H1 (cell line): ENCODE measurements around the gene TMEM41A. TPM values are rescaled to one million over a fixed set of nuclear protein-coding genes. Genes with fewer than 3 reads are reported as not detected.

Experiments used
- CTCF ChIA-PET: fragments of 300-600 bp; sonication (Branson Sonifier 250); formaldehyde crosslinking; loops from one replicate; lab custom pipeline; 2021; ENCODE audit not compliant: partially characterized antibody; lab: Charles Lee
- POLR2A ChIA-PET: fragments of 300-600 bp; sonication (Branson Sonifier 250); formaldehyde crosslinking; loops from one replicate; lab custom pipeline; 2021; ENCODE audit warnings: inconsistent platforms; ENCODE audit not compliant: partially characterized antibody; lab: Charles Lee
- DNase-seq, 2 experiments: peaks; one replicate each; pipeline versions ENCODE4 v3.0.0 to v3.0.0-alpha.2; 2010 to 2022; ENCODE audit warnings: low spot score in 2 of 2, low read depth in 1 of 2, mixed read lengths in 1 of 2
- FAIRE-seq: peaks from 2 replicates; lab custom pipeline; 2011; peaks lifted over from hg19 to GRCh38; lab: Jason Lieb, UNC
- H2AFZ ChIP-seq: 2 replicates; pipeline ENCODE4 v1.8.1; 2012; ENCODE audit warnings: low read length, inconsistent platforms
- H2AK5ac ChIP-seq: 2 replicates; pipeline ENCODE4 v1.6.1; 2013; ENCODE audit warnings: low read depth, low read length
- H2BK120ac ChIP-seq: replicated peaks from 2 replicates; pipeline ENCODE3; 2013; ENCODE audit warnings: low read depth, low read length, inconsistent platforms
- H2BK12ac ChIP-seq: 2 replicates; pipeline ENCODE4 v1.6.1; 2013; ENCODE audit warnings: low read depth, low read length
- H2BK15ac ChIP-seq: 2 replicates; pipeline ENCODE4 v1.6.1; 2013; ENCODE audit warnings: low read length
- H2BK20ac ChIP-seq: 2 replicates; pipeline ENCODE4 v1.6.1; 2013; ENCODE audit warnings: low read length
- H2BK5ac ChIP-seq: 2 replicates; pipeline ENCODE4 v1.6.1; 2013; ENCODE audit warnings: low read depth, low read length
- H3K14ac ChIP-seq: 2 replicates; pipeline ENCODE4 v1.6.1; 2013; ENCODE audit warnings: inconsistent platforms; ENCODE audit not compliant: insufficient read length
- H3K18ac ChIP-seq: 2 replicates; pipeline ENCODE4 v1.6.1; 2013; ENCODE audit warnings: low read length; ENCODE audit errors: extremely low read depth
- H3K23ac ChIP-seq: 2 replicates; pipeline ENCODE4 v1.6.1; 2013; ENCODE audit warnings: inconsistent platforms; ENCODE audit not compliant: insufficient read length
- H3K23me2 ChIP-seq: 2 replicates; pipeline ENCODE4 v1.6.1; 2013; ENCODE audit warnings: low read depth, low read length
- H3K27ac ChIP-seq: 2 replicates; pipeline ENCODE4 v1.6.1; 2011; ENCODE audit warnings: low read depth, low read length, inconsistent platforms
- H3K27me3 ChIP-seq, 4 experiments: replicated peaks in 1 of 4; 1 replicate in 1 of 4; 2 replicates in 3 of 4; pipeline versions ENCODE4 v1.6.1 to v1.8.1; 2011 to 2013; ENCODE audit warnings: low read length in 3 of 4, mild to moderate bottlenecking in 3 of 4, inconsistent platforms in 2 of 4, mixed read lengths in 2 of 4, moderate library complexity in 1 of 4; ENCODE audit not compliant: control insufficient read depth in 3 of 4, insufficient read depth in 3 of 4; ENCODE audit errors: extremely low read depth in 1 of 4
- H3K36me3 ChIP-seq, 4 experiments: 2 replicates each; pipeline versions ENCODE4 v1.6.1 to v1.8.1; 2011 to 2013; ENCODE audit warnings: mild to moderate bottlenecking in 4 of 4, low read length in 3 of 4, moderate library complexity in 2 of 4, control low read depth in 1 of 4, inconsistent platforms in 1 of 4; ENCODE audit not compliant: insufficient read depth in 4 of 4, control insufficient read depth in 2 of 4
- H3K4ac ChIP-seq: replicated peaks from 2 replicates; pipeline ENCODE3; 2013; ENCODE audit warnings: low read length, low read depth, mixed read lengths, inconsistent platforms; ENCODE audit not compliant: insufficient read length
- H3K4me1 ChIP-seq, 4 experiments: replicated peaks in 1 of 4; 1 replicate in 1 of 4; 2 replicates in 3 of 4; pipeline versions ENCODE4 v1.6.1 to v1.8.1; 2011 to 2013; ENCODE audit warnings: low read length in 3 of 4, inconsistent platforms in 2 of 4, mixed read lengths in 1 of 4; ENCODE audit not compliant: insufficient read depth in 4 of 4, control insufficient read depth in 3 of 4
- H3K4me2 ChIP-seq, 2 experiments: 2 replicates each; pipeline versions ENCODE4 v1.6.1 to v1.8.1; 2011 to 2013; ENCODE audit warnings: low read depth in 2 of 2, low read length in 2 of 2, control low read depth in 1 of 2, inconsistent platforms in 1 of 2, mild to moderate bottlenecking in 1 of 2; ENCODE audit not compliant: insufficient read depth in 1 of 2
- H3K4me3 ChIP-seq, 4 experiments: fragments of 200-600, 300-600 bp in 1 of 4; sonication (generic), shearing (Covaris generic), sonication (Bioruptor Twin) in 1 of 4; 2 replicates each; pipeline versions ENCODE4 v1.5.1 to v1.8.1; 2011 to 2016; ENCODE audit warnings: low read length in 4 of 4, low read depth in 3 of 4, control low read depth in 2 of 4, inconsistent platforms in 2 of 4, mild to moderate bottlenecking in 2 of 4, mixed read lengths in 1 of 4, moderate library complexity in 1 of 4; ENCODE audit not compliant: insufficient read depth in 2 of 4; ENCODE audit errors: extremely low read depth in 1 of 4
- H3K56ac ChIP-seq: replicated peaks from 2 replicates; pipeline ENCODE3; 2013; ENCODE audit warnings: low read depth, mild to moderate bottlenecking, mixed read lengths, low read length, inconsistent platforms; ENCODE audit not compliant: insufficient read length
- H3K79me1 ChIP-seq: 2 replicates; pipeline ENCODE4 v1.6.1; 2013; ENCODE audit warnings: low read depth, low read length, control low read depth
- H3K79me2 ChIP-seq, 2 experiments: 2 replicates each; pipeline versions ENCODE4 v1.6.1 to v1.8.1; 2012 to 2013; ENCODE audit warnings: low read length in 2 of 2, mild to moderate bottlenecking in 2 of 2, inconsistent platforms in 1 of 2; ENCODE audit not compliant: insufficient read depth in 2 of 2, control insufficient read depth in 1 of 2
- H3K9ac ChIP-seq, 4 experiments: replicated peaks in 1 of 4; 1 replicate in 1 of 4; 2 replicates in 3 of 4; pipeline versions ENCODE4 v1.6.1 to v1.8.1; 2011 to 2013; ENCODE audit warnings: low read depth in 3 of 4, low read length in 3 of 4, control low read depth in 2 of 4, mild to moderate bottlenecking in 2 of 4, moderate library complexity in 2 of 4, inconsistent platforms in 1 of 4; ENCODE audit errors: extremely low read depth in 1 of 4
- H3K9me3 ChIP-seq, 2 experiments: 2 replicates each; pipeline versions ENCODE4 v1.6.1 to v1.8.1; 2012 to 2013; ENCODE audit warnings: mild to moderate bottlenecking in 2 of 2, moderate library complexity in 2 of 2, control low read depth in 1 of 2, inconsistent platforms in 1 of 2, low read depth in 1 of 2, low read length in 1 of 2, mixed read lengths in 1 of 2; ENCODE audit not compliant: insufficient read depth in 2 of 2
- H4K20me1 ChIP-seq, 2 experiments: replicated peaks in 1 of 2; 2 replicates each; pipeline versions ENCODE3 to v1.8.1; 2011 to 2013; ENCODE audit warnings: inconsistent platforms in 2 of 2, low read length in 2 of 2, mild to moderate bottlenecking in 1 of 2; ENCODE audit not compliant: insufficient read depth in 2 of 2, control insufficient read depth in 1 of 2
- H4K5ac ChIP-seq: 2 replicates; pipeline ENCODE4 v1.6.1; 2013; ENCODE audit warnings: low read length, low read depth, mixed read lengths, inconsistent platforms; ENCODE audit not compliant: insufficient read length
- H4K8ac ChIP-seq: 2 replicates; pipeline ENCODE4 v1.8.0; 2013; ENCODE audit warnings: mild to moderate bottlenecking, moderate library complexity, low read length, inconsistent platforms; ENCODE audit not compliant: insufficient read depth; ENCODE audit errors: extremely low read depth
- H4K91ac ChIP-seq: replicated peaks from 2 replicates; pipeline ENCODE3; 2013; ENCODE audit warnings: low read length, mixed read lengths, inconsistent platforms; ENCODE audit not compliant: insufficient read length
- CHD1 ChIP-seq: IDR thresholded peaks from 2 replicates; pipeline ENCODE4 v1.6.1; 2012; ENCODE audit warnings: low read depth, low read length, improper control_type of control experiment
- KDM1A ChIP-seq: fragments of 200-600, 300-600 bp; sonication (generic); IDR thresholded peaks from 2 replicates; pipeline ENCODE4 v1.7.1; 2016; ENCODE audit warnings: mild to moderate bottlenecking, low read length, borderline replicate concordance
- MAFK ChIP-seq: IDR thresholded peaks from 2 replicates; pipeline ENCODE4 v1.6.1; 2012; ENCODE audit warnings: low read depth, mild to moderate bottlenecking, improper control_type of control experiment, low read length
- MAX ChIP-seq: IDR thresholded peaks from 2 replicates; pipeline ENCODE4 v1.6.1; 2012; ENCODE audit warnings: inconsistent platforms
- POLR2A ChIP-seq, 2 experiments: IDR thresholded peaks; 1 replicate in 1 of 2; 2 replicates in 1 of 2; pipeline ENCODE4 v1.6.1; 2011; ENCODE audit warnings: low read depth in 2 of 2, low read length in 2 of 2, mild to moderate bottlenecking in 2 of 2; ENCODE audit errors: control extremely low read depth in 1 of 2
- SIN3A ChIP-seq, 2 experiments: IDR thresholded peaks in 1 of 2; conservative IDR thresholded peaks in 1 of 2; 2 replicates each; pipeline ENCODE4 v1.6.1; 2011 to 2012; ENCODE audit warnings: low read length in 2 of 2, improper control_type of control experiment in 1 of 2, low read depth in 1 of 2, mild to moderate bottlenecking in 1 of 2
- SRF ChIP-seq: IDR thresholded peaks from 2 replicates; pipeline ENCODE4 v1.6.1; 2011; ENCODE audit warnings: mild to moderate bottlenecking, low read depth, low read length, moderate library complexity
- TAF1 ChIP-seq: IDR thresholded peaks from 2 replicates; pipeline ENCODE4 v1.6.1; 2011; ENCODE audit warnings: mild to moderate bottlenecking, low read depth, low read length
- WGBS, 2 experiments: shearing (Covaris generic) in 1 of 2; methylation state at CpG; one replicate each; pipeline versions ENCODE4 v1.1.6 to v1.1.7; 2013 to 2015; ENCODE audit warnings: low lambda C conversion rate in 2 of 2, mixed read lengths in 2 of 2, inconsistent platforms in 1 of 2, low coverage in 1 of 2, missing lambda C conversion rate in 1 of 2; ENCODE audit not compliant: insufficient replicate concordance in 2 of 2, insufficient coverage in 1 of 2, insufficient read length in 1 of 2; ENCODE audit errors: extremely low coverage in 1 of 2, missing lambda C conversion rate in 1 of 2; 5-methylcytosine and 5-hydroxymethylcytosine counted together
- polyA plus RNA-seq, 7 experiments: library from polyadenylated mRNA; depleted of rRNA in 3 of 7; stranded (reverse) in 5 of 7; unstranded in 2 of 7; fragments of >200 nt in 5 of 7; fragments of 200-250 nt in 2 of 7; gene quantifications; 1 replicate in 5 of 7; 2 replicates in 1 of 7; 4 replicates in 1 of 7; pipeline versions ENCODE4 v1.2.1 to v1.2.3, GENCODE V29; 2011 to 2013; ENCODE audit warnings: missing spikeins in 2 of 7, mixed read lengths in 2 of 7
- total RNA-seq: library from RNA; stranded (reverse); fragmentation: NEBNext Ultra II Directional; extraction: Animal tissue kit (Norgen Biotek cat#: 25700); gene quantifications from 2 replicates; pipeline ENCODE4 v1.2.1, GENCODE V29; 2021

Gene TMEM41A
- total and polyA plus RNA-seq, 2 of the 8 experiments (the other 6 are each of a cell fraction or from before 2014, with no cell fraction given) = 14.1 to 17.5 TPM

GRCh38 chr3:185511711-185512110 is 12.9 kb upstream of the TMEM41A start:
- no peak overlapping the region for H3K4me2 ChIP-seq
- H3K23me2 ChIP-seq = no peaks in the 10 kb centered on the region; the same call in 1 of the 2 replicates
- no peak overlapping the region for H3K23ac ChIP-seq
- no peak overlapping the region for H3K18ac ChIP-seq
- no peaks in the 10 kb centered on the region for H4K20me1 ChIP-seq
- no peaks in the 10 kb centered on the region for H3K79me2 ChIP-seq
- H3K36me3 ChIP-seq = no peaks in the 10 kb centered on the region
- H3K27me3 ChIP-seq = no peaks in the 10 kb centered on the region
- DNase-seq (no peak), FAIRE-seq (no peak)
- H3K56ac ChIP-seq = no peak overlapping the region
- no peaks in the 10 kb centered on the region for H3K9me3 ChIP-seq
- H2BK20ac ChIP-seq = no peak overlapping the region
- no peak overlapping the region for H3K9ac ChIP-seq
- no peak overlapping the region for H2BK15ac ChIP-seq
- H3K4me1 ChIP-seq = no peaks in the 10 kb centered on the region
- H3K79me1 ChIP-seq = no peaks in the 10 kb centered on the region; the same call in 1 of the 2 replicates
- POLR2A ChIA-PET = no interaction called here
- H4K8ac ChIP-seq = no peak overlapping the region
- H3K4me3 ChIP-seq = no peak overlapping the region
- H2AFZ ChIP-seq = no peak overlapping the region
- CTCF ChIA-PET = interaction anchor here (1.1 to 1.8 kb wide), 3 partner anchors 9 to 51 kb away, joined by 3 read pairs; no protein-coding TSS in a partner anchor
- no peak overlapping the region for H3K4ac ChIP-seq
- no peak overlapping the region for H2BK12ac ChIP-seq
- no peak overlapping the region for H4K5ac ChIP-seq
- no peak overlapping the region for H3K27ac ChIP-seq
- no peak overlapping the region for H4K91ac ChIP-seq
- H3K14ac ChIP-seq = no peak overlapping the region
- TF ChIP-seq MAX (no peak), KDM1A (no peak), TAF1 (no peak), CHD1 (no peak), MAFK (no peak), POLR2A (IDR thresholded peaks at IDR 0.05; ENCODE audit: control extremely low read depth in 1 of 2, low read depth in 2 of 2, low read length in 2 of 2) (no peak), SIN3A (conservative IDR thresholded peaks at IDR 0.05 in 1 of 2, IDR thresholded peaks at IDR 0.05 in 1 of 2; ENCODE audit: low read depth in 1 of 2, low read length in 2 of 2) (no peak), SRF (no peak)
- WGBS, 2 experiments = 84% methylated on average over 4 of the region's 4 CpGs; no CpG with 5 or more reads in 1 of the 2 experiments
- H2AK5ac ChIP-seq = no peak overlapping the region
- no peak overlapping the region for H2BK5ac ChIP-seq
- H2BK120ac ChIP-seq = no peak overlapping the region
